HepG2 (cell line): ENCODE measurements around the gene SH3GLB2. TPM values are rescaled to one million over a fixed set of nuclear protein-coding genes. Genes with fewer than 3 reads are reported as not detected.

Experiments
- ATAC-seq: fragments of 200-7000 bp; cut with Tn5 transposase; 3 replicates; pipeline ENCODE4 v1.9.1; 2020; ENCODE audit warnings: mild to moderate bottlenecking, moderate library complexity
- BruUV-seq: library from RNA; stranded (reverse); fragments of 400-500 nt; replicated peaks from 2 replicates; lab custom pipeline; 2021; lab: Mats Ljungman, UMichigan
- CTCF ChIA-PET: fragments of 300-600 bp; formaldehyde crosslinking; extraction: SDS; loops from one replicate; lab custom pipeline; 2021; ENCODE audit warnings: low total read pairs, inconsistent platforms, low intra/inter-chr PET ratio; lab: Yijun Ruan, JAX
- POLR2A ChIA-PET: fragments of 350-600 bp; sonication (Branson Sonifier 250); formaldehyde crosslinking; loops from one replicate; lab custom pipeline; 2020; ENCODE audit warnings: antibody characterized with exemption, inconsistent platforms; lab: Yijun Ruan, JAX
- DNase-seq: peaks from one replicate; pipeline ENCODE4 v3.0.0-alpha.2; 2015; ENCODE audit warnings: low spot score
- FAIRE-seq: peaks from 3 replicates; lab custom pipeline; 2011; peaks lifted over from hg19 to GRCh38; lab: Jason Lieb, UNC
- H2AFZ ChIP-seq: one replicate; pipeline ENCODE4 v1.6.1; 2011; ENCODE audit warnings: low read length, inconsistent platforms
- H3K27ac ChIP-seq: fragments of 300-600 bp; 3 replicates; pipeline ENCODE4 v1.8.0; 2011; ENCODE audit warnings: mixed run types, mild to moderate bottlenecking, mixed read lengths, low read length, inconsistent platforms; ENCODE audit not compliant: insufficient read depth; ENCODE audit errors: extremely low read length
- H3K27me3 ChIP-seq, 2 experiments: fragments of 200-600 bp in 1 of 2; 2 replicates in 1 of 2; 3 replicates in 1 of 2; pipeline versions ENCODE4 v1.6.0 to v1.8.0; 2011; ENCODE audit warnings: low read length in 2 of 2, mild to moderate bottlenecking in 2 of 2, moderate library complexity in 2 of 2, inconsistent platforms in 1 of 2; ENCODE audit not compliant: insufficient read depth in 2 of 2, control insufficient read depth in 1 of 2
- H3K36me3 ChIP-seq, 2 experiments: fragments of 200-600 bp in 1 of 2; replicated peaks in 1 of 2; 2 replicates in 1 of 2; 3 replicates in 1 of 2; pipeline versions ENCODE4 v1.5.1 to v1.8.0; 2011; ENCODE audit warnings: low read length in 2 of 2, inconsistent platforms in 1 of 2; ENCODE audit not compliant: insufficient read depth in 2 of 2, control insufficient read depth in 1 of 2
- H3K4me1 ChIP-seq: 2 replicates; pipeline ENCODE4 v1.5.1; 2012; ENCODE audit warnings: low read length, inconsistent platforms; ENCODE audit not compliant: insufficient read depth
- H3K4me2 ChIP-seq: 2 replicates; pipeline ENCODE4 v1.6.0; 2011; ENCODE audit warnings: low read depth, low read length, inconsistent platforms
- H3K4me3 ChIP-seq, 3 experiments: fragments of 200-600 bp in 1 of 3; sonication (generic), shearing (Covaris generic) in 1 of 3; replicated peaks in 1 of 3; 2 replicates each; pipeline ENCODE4 v1.5.1; 2011 to 2016; ENCODE audit warnings: low read length in 3 of 3, inconsistent platforms in 2 of 3, low read depth in 2 of 3, mild to moderate bottlenecking in 2 of 3, control low read depth in 1 of 3, mixed read lengths in 1 of 3; ENCODE audit not compliant: insufficient read depth in 1 of 3
- H3K79me2 ChIP-seq: one replicate; pipeline ENCODE4 v1.6.1; 2011; ENCODE audit warnings: low read length, inconsistent platforms; ENCODE audit not compliant: insufficient read depth
- H3K9ac ChIP-seq: 2 replicates; pipeline ENCODE4 v1.6.0; 2011; ENCODE audit warnings: mild to moderate bottlenecking, low read depth, low read length, inconsistent platforms; ENCODE audit not compliant: insufficient read depth
- H3K9me3 ChIP-seq: 2 replicates; pipeline ENCODE4 v1.5.1; 2012; ENCODE audit warnings: mild to moderate bottlenecking, low read length
- H4K20me1 ChIP-seq: 2 replicates; pipeline ENCODE4 v1.6.0; 2011; ENCODE audit warnings: inconsistent platforms, mild to moderate bottlenecking, low read length, moderate library complexity; ENCODE audit not compliant: insufficient read depth
- ADNP ChIP-seq: sonication (generic); formaldehyde crosslinking; IDR thresholded peaks from 2 replicates; pipeline ENCODE4 v1.4.0; 2020; ENCODE audit warnings: missing genetic modification reagents
- ATF1 ChIP-seq: IDR thresholded peaks from 2 replicates; pipeline ENCODE4 v1.6.1; 2016; ENCODE audit warnings: mild to moderate bottlenecking, control low read depth
- FOXO4 ChIP-seq: sonication (generic); formaldehyde crosslinking; conservative IDR thresholded peaks from 2 replicates; pipeline ENCODE4 v1.8.1; 2023; ENCODE audit warnings: missing genetic modification reagents
- NR3C1 ChIP-seq: sonication (generic); formaldehyde crosslinking; IDR thresholded peaks from 2 replicates; pipeline ENCODE4 v1.4.0; 2020; ENCODE audit warnings: missing genetic modification reagents
- PCBP2 ChIP-seq: fragments of 200-400 bp; formaldehyde crosslinking; optimal IDR thresholded peaks from 2 replicates; pipeline ENCODE3; 2018; ENCODE audit warnings: low read length, low read depth; ENCODE audit not compliant: poor library complexity, severe bottlenecking
- SIX1 ChIP-seq: sonication (generic); formaldehyde crosslinking; IDR thresholded peaks from 2 replicates; pipeline ENCODE4 v1.4.0; 2020; ENCODE audit warnings: missing genetic modification reagents, borderline replicate concordance
- SMARCC2 ChIP-seq: fragments of 450-650 bp; IDR thresholded peaks from 2 replicates; pipeline ENCODE4 v1.6.1; 2017; ENCODE audit warnings: antibody characterized with exemption, mild to moderate bottlenecking
- SRY ChIP-seq: sonication (generic); formaldehyde crosslinking; IDR thresholded peaks from 2 replicates; pipeline ENCODE4 v1.8.0; 2022; ENCODE audit warnings: mild to moderate bottlenecking, missing genetic modification reagents
- STAG1 ChIP-seq: sonication (generic); formaldehyde crosslinking; IDR thresholded peaks from 2 replicates; pipeline ENCODE4 v1.4.0; 2020; ENCODE audit warnings: missing genetic modification reagents
- YY1 ChIP-seq: IDR thresholded peaks from 2 replicates; pipeline ENCODE4 v1.6.1; 2011; ENCODE audit warnings: low read length, low read depth, moderate library complexity, mild to moderate bottlenecking; ENCODE audit not compliant: insufficient read depth, insufficient replicate concordance
- ZBTB49 ChIP-seq: sonication (generic); formaldehyde crosslinking; IDR thresholded peaks from 2 replicates; pipeline ENCODE4 v1.4.0; 2020; ENCODE audit warnings: missing genetic modification reagents, borderline replicate concordance
- ZNF773 ChIP-seq: sonication (generic); formaldehyde crosslinking; IDR thresholded peaks from 2 replicates; pipeline ENCODE4 v1.4.0; 2020; ENCODE audit warnings: missing genetic modification reagents, borderline replicate concordance
- ZSCAN31 ChIP-seq: sonication (generic); formaldehyde crosslinking; IDR thresholded peaks from 2 replicates; pipeline ENCODE4 v1.5.0; 2020; ENCODE audit warnings: low read depth, mild to moderate bottlenecking, missing genetic modification reagents
- WGBS: methylation state at CpG from one replicate; pipeline ENCODE4 v1.1.6; 2017; ENCODE audit warnings: low lambda C conversion rate; 5-methylcytosine and 5-hydroxymethylcytosine counted together
- in situ Hi-C: cut with HindIII; loops from 2 replicates; pipeline ENCODE4 v1.10.0; 2017; ENCODE audit warnings: low pct_unique_long_range_greater_than_20kb; ENCODE audit not compliant: extremely low pct_ligation_motif_present
- intact Hi-C: fragments of 100-400 bp; cut with micrococcal nuclease; formaldehyde crosslinking; loops from one replicate; pipeline ENCODE4 v1.10.0; 2022; ENCODE audit not compliant: unreplicated experiment
- polyA plus RNA-seq, 8 experiments: library from polyadenylated mRNA; depleted of rRNA in 3 of 8; stranded (reverse) in 7 of 8; unstranded in 1 of 8; fragments of >200 nt; fragmentation: Illumina TruSeq in 4 of 8; extraction: Trizol in 4 of 8; gene quantifications; 2 replicates each; pipeline versions ENCODE4 v1.2.1 to v1.2.3, GENCODE V29; 2011 to 2016; ENCODE audit warnings: low read depth in 4 of 8, missing spikeins in 1 of 8, mixed read lengths in 1 of 8; ENCODE audit not compliant: insufficient read depth in 1 of 8
- total RNA-seq, 5 experiments: library from RNA; depleted of rRNA; stranded (reverse); fragments of >200 nt; fragmentation: Illumina TruSeq; extraction: Trizol; gene quantifications; 2 replicates each; pipeline ENCODE4 v1.2.3, GENCODE V29; 2016; ENCODE audit warnings: low read depth in 1 of 5
- TF ChIP-seq, protein P1 (sequence below): sonication (generic); formaldehyde crosslinking; IDR thresholded peaks from 2 replicates; pipeline ENCODE4 v1.8.0; 2022; ENCODE audit warnings: missing genetic modification reagents, mild to moderate bottlenecking, moderate library complexity, borderline replicate concordance

Gene SH3GLB2
- total and polyA plus RNA-seq, 2 of the 13 experiments (the other 11 are each of a cell fraction or from before 2014, with no cell fraction given), result 24.0 to 40.6 TPM

DNA sequence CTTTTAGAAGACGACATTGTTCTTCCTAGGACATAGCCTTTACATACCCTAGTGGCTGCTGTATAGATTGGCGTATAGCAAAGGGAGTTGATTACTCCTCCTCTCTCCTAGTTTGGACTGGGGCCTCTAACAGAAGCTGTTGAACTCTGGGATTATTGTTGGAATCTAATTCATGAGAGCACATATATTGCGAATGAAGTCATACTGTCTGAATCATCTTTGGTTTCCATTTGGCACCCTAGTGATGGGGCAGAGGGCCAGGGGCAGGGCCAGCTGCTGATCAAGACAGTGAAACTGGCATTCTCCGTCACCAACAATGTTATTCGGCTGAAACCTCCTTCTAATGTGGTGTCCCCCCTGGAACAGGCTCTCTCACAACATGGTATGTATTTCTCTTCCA, 40.3 kb downstream of the SH3GLB2 start (continued):
- TF ChIP-seq ATF1 (CRISPR knock-in tag), result no peak
- no peak for TF ChIP-seq PCBP2
- no peak for TF ChIP-seq ZSCAN31 (CRISPR knock-in tag)
- TF ChIP-seq SIX1 (CRISPR knock-in tag), result no peak

GRCh38 chr9:128986671-128987070, 41.5 kb downstream of the SH3GLB2 start:
- Histone ChIP-seq H3K79me2 (no peaks in the 10 kb centered on the region), H3K9ac (no peak overlapping the region), H3K4me1 (no peaks in the 10 kb centered on the region), H3K4me3 (no peak overlapping the region), H3K27me3 (no peaks in the 10 kb centered on the region), H4K20me1 (no peaks in the 10 kb centered on the region), H2AFZ (no peak overlapping the region)
- WGBS, result 98% methylated on average over 5 of the region's 5 CpGs
- DNase-seq (no peak), FAIRE-seq (no peak)
- POLR2A ChIA-PET, result no interaction called here
- in situ Hi-C loops, result no loop called here
- TF ChIP-seq ADNP (CRISPR knock-in tag) (no peak), FOXO4 (CRISPR knock-in tag) (no peak), SRY (CRISPR knock-in tag) (no peak), NR3C1 (no peak), STAG1 (CRISPR knock-in tag) (no peak), ZNF773 (CRISPR knock-in tag) (no peak), SMARCC2 (no peak), YY1 (no peak), ZBTB49 (CRISPR knock-in tag) (no peak)
- TF ChIP-seq, protein P1, sequence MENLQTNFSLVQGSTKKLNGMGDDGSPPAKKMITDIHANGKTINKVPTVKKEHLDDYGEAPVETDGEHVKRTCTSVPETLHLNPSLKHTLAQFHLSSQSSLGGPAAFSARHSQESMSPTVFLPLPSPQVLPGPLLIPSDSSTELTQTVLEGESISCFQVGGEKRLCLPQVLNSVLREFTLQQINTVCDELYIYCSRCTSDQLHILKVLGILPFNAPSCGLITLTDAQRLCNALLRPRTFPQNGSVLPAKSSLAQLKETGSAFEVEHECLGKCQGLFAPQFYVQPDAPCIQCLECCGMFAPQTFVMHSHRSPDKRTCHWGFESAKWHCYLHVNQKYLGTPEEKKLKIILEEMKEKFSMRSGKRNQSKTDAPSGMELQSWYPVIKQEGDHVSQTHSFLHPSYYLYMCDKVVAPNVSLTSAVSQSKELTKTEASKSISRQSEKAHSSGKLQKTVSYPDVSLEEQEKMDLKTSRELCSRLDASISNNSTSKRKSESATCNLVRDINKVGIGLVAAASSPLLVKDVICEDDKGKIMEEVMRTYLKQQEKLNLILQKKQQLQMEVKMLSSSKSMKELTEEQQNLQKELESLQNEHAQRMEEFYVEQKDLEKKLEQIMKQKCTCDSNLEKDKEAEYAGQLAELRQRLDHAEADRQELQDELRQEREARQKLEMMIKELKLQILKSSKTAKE (CRISPR knock-in tag), result no peak
- TF ChIP-seq, all 625 proteins: peak for 0
- no TSS peak for BruUV-seq
- Histone ChIP-seq H3K9me3 (no peaks in the 10 kb centered on the region), H3K4me2 (no peak overlapping the region), H3K27ac (no peak overlapping the region), H3K36me3 (peaks cover 23 to 66% of the 10 kb centered on the region in 2 experiments)
- no peak for ATAC-seq
- CTCF ChIA-PET, result no interaction called here
- intact Hi-C loops, result no loop called here
